Activated T-cell treated with anti-CD3 and anti-CD28 coated beads for 24 hours (primary cell): Measurements from ENCODE around the gene GABRA6.
"Not testable (repeated sequence)": the region's sequence is repeated elsewhere in the genome, so short reads cannot be mapped to it uniquely, and the experiment has no call there.

ENCODE experiments used
- DNase-seq: peaks from one replicate; pipeline ENCODE4 v3.0.0-alpha.2; 2020; ENCODE audit warnings: low read depth

The GABRA6 gene

DNA sequence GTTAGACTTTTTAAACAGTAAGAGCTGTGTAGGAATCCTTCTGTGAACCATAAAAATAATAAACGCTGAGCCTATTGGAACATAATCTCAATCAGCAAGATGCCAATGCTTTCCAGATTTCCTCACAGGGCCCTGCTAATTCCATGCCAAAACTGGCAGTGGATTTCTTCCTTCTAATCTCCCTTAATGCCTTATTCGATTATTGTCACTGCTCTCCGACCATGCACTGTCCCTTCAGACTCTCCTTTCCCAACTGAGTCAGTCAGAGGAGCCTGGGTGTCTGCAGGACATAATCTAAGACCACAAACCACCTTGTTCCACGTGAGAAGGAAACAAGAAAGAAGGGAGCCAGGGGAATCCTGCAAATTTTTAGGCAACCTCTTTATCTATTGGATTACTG lies at the start of gene GABRA6:
TSS of gene GABRA6 (plus strand) at position 261 of the 400 bp plus-strand sequence. CDS start 269 bp downstream, outside the sequence.
- no peak for DNase-seq

DNA sequence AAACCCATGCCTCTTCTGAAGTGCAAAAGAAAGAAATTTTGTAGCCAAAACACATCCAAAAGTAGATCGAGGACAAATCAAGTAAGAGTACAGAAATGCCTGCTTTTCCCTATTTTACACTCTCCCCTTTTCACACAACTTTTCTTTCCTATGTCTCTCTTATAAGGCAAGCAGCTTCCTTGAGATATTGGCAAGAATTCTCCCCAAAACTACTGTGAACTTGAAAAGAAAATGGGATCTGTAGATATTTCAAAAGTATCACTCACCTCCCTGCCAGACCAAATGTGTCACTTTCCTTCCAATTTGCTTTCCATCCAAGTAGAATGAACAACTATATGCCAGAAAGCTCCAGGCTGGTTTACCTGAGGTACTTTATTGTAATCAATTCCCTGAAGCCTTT lies 47.9 kb upstream of the GABRA6 start:
- no peak for DNase-seq

DNA sequence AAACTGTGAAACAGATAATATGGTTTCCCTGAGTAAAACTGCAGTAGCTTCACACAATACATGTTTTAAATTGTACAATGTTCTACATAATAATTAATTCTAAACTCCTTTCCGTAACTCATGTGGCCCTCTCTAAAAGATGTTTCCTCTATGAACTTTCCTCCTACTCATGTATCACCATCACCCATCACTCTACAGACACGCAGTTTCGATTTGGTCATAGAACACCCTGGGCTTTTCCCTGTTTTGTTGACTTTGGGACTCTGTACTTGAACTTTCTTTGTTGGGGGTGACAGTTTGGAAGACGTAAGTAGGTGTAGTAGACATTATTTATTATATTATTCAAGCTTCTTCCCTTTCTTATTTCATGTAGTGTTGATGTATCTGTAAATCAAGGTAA lies 44.1 kb upstream of the GABRA6 start:
- no peak for DNase-seq

DNA sequence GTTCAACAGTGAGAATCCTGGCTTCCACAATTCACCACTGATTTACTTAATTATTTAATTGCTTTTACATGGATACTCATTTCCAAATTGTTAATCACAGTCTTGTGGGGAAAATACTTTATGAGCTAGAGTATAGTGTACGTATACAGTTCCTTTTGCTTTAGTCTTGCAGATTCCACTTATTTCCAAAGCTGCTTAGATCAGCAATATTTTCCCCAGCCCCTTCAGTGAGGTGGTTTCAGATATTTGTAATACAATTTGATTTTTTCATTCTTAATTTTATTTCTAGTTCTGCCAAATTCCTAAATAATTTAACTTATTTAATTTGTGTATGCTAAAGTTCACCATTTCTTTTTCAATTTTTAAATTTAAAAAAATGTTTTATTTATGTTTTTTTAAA lies 40.3 kb upstream of the GABRA6 start:
- DNase-seq = no peak

DNA sequence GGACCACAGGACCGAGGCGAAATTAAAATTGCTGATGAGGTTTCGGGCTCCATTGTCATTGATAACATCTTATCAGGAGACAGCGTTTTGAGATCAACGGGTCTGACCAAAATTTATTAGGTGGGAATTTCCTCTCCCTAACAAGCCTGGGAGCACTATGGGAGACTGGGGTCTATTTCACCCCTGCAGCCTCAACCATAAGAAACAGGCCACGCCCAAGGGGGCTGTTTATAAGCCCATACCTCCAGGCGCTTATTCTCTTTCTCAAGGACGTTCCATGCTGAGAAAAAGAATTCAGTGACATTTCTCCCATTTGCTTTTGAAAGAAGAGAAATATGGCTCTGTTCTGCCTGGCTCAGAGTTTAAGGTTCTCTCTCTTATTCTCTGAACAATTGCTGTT lies 33.6 kb upstream of the GABRA6 start:
- not testable (repeated sequence) for DNase-seq

DNA sequence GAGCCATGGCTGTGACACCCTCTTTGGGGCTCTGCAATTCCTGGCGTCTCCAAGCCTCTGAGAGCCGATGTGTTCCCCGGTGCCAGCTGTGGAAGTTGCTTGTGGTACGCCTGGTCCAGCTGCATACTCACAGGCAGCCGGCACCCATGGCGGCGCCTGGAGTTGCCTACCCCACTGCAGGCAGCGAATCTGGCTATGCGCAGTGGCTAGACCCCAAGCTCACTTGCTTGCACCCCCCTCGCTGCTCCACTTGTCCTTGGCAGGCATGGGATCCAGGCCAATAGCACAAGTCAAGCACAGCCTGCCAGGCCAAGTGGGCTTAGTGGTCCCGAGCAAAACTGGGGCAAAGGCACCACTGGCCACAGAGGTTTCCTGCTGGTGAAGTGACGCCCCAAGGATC lies 24.7 kb upstream of the GABRA6 start:
- no peak for DNase-seq

DNA sequence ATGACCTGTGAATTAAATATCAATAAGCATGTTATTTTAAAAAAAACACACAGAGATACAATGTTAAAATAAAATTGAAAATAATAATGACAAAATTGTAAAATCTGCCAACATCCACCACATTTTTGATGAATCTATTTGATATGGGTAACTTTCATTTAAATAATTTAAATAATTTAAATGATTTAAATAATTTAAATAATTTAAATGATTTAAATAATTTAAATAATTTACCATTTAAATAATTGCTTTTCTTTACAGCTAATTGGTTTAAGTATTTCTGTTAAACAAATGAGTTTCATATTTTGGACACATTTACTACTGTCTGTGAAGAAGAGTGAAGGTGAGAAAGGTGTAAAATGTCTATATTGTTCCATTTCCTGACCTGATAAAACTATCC lies 22.1 kb upstream of the GABRA6 start:
- no peak for DNase-seq

DNA sequence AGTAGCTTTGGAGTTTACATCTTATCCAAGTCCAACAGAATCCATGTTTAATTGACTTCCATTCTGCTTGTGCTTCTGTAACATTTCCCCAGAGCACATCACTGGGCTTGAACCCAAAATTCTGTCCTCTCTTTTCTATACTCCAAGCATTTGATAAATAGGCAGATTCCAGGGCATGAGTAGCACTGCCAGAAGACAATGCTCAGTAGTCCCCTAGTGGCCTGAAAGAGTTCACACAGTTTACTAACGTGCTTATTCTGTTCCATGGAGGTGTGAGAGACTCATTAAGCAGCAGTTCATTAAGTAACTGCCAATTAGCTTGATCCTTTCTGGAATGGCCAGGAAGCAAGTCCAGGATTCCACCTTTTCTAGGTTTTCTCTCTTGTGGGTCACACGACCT lies 9.4 kb upstream of the GABRA6 start:
- DNase-seq = no peak

DNA sequence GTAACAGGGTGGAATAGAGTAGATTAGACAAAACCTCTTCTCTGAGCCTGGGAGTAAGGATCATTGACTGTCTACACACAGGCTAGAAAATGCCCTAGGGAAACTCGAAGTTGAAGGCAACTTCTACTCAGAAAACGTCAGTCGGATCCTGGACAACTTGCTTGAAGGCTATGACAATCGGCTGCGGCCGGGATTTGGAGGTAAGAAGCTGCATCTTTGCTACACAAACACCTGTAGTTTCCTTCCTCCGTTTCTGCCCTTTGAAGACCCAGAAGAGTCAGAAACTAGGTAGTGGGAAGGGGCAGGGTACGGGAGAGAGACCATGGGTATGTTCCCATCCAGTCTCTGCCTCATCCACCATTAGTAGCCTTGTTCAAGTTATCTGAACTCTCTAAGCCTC lies 628 bp downstream of the GABRA6 start:
- DNase-seq = no peak

DNA sequence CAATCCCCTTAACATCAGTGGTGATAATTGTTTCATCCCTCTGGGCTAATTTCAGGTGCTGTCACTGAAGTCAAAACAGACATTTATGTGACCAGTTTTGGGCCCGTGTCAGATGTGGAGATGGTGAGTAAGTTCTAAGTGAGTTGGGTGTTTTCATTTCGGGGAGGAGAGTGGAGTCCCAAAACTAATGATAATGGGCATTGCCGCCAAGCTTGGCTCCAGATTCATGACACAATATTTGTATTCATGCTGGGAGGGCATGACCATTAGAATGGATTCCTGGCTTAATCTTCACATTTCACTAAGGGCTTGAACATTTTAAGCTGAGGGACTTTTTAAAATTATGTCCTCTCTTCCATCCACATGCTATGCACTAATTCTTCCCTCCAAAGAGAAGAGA lies 1.4 kb downstream of the GABRA6 start:
- DNase-seq = no peak

DNA sequence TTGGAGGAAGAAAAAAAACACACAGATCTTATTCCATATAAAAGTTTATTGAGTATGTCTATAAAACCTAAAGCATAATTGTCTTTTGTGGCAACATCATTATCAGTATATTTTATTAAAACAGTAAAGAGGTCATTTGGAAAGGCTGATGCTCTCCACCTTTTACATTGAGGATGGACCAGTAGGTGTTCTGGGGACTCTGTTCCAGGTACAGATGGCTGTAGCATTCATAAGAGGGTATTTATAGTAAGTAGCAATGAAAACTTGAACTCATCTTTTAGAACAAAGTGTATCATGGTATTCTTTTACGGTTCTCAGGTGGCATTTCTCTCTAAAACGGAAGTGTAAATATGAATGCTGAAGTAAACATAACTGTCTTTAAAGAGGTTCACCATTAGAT lies 1.8 kb downstream of the GABRA6 start:
- DNase-seq = no peak

DNA sequence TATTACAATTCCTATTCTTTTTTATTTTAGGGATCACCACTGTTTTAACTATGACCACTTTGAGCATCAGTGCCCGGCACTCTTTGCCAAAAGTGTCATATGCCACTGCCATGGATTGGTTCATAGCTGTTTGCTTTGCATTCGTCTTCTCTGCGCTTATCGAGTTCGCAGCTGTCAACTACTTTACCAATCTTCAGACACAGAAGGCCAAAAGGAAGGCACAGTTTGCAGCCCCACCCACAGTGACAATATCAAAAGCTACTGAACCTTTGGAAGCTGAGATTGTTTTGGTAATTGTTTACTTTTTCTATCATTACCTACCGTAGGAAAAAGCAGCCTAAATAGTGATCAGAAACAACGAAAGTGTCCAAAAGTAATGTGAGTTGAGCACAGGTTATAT lies 6.4 kb downstream of the GABRA6 start:
- no peak for DNase-seq

DNA sequence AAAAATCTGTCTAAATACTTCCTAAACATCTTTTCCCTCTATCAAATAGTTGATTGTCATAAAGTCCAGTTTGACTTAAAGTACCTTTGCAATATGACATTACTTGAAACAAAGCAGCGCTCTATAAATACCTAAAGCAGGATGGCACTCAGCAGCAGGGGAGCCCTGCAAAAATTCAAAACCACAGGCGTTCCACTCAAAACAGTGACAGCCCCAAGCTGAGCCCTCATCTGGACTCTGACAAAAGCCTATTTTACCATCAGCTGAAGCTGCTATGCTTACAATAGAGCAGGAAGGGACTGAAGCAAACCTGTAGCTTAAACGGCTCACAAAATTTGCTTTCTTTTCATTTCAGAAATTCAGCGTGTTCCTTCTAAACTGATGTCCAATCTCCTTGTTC lies 11.5 kb downstream of the GABRA6 start:
- no peak for DNase-seq

DNA sequence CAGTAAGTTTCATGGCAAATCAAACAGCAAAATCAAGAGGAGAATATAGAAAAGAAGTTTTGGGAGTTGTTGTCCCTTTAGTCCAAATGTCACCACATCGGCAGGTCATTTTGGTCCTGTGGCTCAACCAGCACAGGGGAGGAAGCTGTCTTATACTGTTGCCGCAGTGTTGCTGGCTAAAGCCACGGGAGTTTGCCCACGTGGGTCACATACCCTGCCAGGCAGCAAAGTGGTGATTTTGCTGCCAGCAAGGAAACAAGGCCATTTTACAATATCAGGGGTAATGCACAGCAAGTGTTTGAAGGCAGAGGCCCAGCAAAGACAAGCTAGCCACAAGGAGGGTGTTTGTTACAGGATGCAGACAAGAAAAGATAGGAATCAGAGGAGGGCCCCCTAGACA lies 14.5 kb downstream of the GABRA6 start:
- no peak for DNase-seq

DNA sequence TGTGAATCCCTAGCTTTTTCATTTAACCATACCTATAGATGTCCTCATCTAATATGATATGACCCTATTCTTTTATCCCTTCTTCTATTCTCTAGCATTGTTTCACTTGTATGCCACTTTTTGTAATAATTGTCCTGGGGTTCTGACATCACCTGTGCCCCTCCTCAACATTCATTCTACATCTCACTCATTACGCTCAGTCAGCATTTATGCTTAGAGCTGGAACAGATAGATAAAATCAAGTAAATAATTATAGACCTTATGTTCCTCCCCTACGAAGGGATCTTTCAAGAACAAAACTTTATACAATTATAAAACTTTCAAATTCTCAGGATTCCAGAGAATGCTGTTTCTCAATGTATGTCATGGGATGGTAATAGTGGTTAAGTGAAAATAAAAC lies 18.0 kb downstream of the GABRA6 start:
- DNase-seq = no peak

DNA sequence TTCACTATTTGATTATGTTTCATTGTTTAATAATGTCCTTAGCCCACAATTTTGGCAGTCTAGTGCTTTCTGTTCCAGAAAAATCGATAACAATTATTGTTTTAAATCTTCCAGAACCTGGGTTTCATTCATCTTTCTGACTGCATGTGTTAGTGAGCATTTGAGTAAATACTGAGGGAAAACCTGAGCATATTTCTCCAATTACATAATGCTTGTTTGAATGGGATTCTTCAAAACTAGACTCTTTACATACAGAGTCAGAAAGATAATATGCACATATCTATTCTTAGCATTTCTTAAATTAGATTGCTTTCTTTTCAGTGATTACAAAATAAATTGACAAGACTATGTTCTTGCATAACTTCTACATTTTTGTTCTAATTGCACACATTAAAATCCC lies 21.9 kb downstream of the GABRA6 start:
- no peak for DNase-seq

DNA sequence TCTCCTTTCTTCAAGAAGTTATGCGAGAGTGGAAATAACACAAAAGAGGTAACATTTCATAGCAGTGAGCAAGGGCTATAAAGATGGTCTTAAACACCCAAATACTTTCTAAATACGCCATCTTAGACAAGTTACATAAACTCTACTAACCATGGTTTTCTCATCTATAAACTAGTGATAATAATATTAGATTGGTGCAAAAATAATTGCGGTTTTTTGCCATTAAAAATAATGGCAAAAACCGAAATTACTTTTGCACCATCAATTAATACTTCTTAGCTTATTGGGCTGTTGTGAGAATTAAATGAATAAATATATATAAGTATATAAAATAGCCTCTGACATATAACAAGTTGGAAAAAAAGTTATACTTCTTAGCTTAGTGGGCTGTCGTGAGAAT lies 23.7 kb downstream of the GABRA6 start:
- no peak for DNase-seq

DNA sequence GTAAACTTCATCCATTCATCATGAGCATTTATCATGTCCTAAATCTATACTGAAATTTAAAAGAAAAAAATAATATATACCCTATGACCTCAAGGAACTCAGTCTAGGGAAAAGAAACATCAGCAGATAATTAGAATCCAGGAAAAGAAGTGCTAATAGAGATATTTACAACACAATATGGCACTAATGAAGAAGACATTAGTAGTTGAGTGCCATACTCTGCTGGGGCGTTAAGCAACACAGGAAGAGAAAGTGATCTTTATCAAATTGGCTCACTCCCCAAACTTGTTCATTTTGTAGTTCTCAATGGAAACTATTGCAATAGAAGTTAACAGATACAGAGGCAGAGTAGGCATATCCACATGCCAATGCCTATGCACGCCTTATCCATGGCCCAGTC lies 27.5 kb downstream of the GABRA6 start:
- DNase-seq = no peak

DNA sequence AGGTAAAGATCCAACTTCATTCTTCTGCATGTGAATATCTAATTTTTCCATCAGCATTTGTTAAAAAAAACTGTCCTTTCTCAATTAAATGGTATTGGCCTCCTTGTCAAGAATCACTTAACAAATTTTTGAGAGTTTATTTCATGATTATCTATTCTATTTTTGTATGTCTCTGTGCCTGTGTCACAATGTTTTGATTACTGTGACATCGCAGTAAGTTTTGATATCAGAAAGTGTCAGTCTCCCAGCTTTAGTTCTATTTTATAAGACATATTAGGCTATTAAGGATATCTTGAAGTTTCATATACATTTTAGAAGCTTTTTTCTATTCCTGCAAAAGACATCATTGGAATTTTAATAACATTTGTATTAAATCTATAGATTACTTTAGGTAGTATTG lies 33.6 kb downstream of the GABRA6 start:
- DNase-seq = no peak

DNA sequence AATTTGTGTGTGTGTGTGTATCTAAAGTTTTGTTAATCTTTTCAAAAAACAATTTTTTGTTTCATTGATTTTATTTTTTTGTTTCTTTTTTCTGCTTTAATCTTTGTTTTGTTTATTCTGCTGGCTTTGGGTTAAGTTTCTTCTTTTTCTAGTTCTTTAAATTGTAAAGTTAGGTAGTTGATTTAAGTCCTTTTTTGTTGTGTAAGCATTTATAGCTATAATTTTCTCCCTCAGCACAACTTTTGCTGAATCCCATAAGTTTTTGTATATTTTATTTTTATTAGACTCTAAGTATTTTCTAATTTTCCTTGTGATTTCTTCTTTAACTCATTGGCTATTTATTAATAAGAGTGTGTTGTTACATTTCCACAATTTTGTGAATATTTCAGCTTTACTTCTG lies 34.9 kb downstream of the GABRA6 start:
- no peak for DNase-seq

DNA sequence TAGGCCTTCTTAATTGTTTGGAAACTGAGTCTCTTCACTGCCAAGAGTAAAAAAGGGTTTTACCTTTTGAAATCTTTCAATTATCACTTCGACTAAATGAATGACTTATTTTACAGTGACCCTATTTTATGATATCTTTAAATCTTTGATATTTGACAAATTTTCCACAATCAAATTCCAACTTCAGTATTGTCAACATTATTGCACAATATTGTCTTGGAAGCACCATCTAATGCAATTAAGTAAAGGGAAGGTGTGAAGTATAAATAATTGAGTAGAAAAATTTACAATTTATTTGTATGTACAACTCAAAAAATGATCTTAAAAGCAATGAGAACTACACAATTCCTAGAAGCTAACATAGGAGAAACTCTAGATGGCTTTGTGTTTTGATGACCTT lies 49.2 kb downstream of the GABRA6 start:
- DNase-seq = no peak

DNA sequence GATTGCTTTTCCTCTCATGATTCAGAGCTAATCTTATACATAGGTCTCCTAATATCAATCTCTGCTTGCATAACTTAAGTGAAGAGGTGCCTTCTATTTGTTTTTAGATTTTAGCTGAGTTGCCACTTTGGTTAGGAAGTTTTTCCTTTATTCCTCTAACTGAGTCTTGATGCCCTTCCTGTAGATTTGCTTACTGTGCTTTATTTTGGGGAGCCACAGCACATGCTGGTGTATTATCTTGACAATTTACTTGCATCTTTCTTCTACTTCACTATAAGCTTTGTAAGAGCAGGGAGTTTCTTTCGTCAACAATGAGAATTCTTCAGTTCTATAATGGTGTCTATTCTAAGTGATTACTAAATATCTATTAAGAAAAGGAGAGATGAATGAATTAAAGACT lies 54.9 kb downstream of the GABRA6 start:
- DNase-seq = no peak

DNA sequence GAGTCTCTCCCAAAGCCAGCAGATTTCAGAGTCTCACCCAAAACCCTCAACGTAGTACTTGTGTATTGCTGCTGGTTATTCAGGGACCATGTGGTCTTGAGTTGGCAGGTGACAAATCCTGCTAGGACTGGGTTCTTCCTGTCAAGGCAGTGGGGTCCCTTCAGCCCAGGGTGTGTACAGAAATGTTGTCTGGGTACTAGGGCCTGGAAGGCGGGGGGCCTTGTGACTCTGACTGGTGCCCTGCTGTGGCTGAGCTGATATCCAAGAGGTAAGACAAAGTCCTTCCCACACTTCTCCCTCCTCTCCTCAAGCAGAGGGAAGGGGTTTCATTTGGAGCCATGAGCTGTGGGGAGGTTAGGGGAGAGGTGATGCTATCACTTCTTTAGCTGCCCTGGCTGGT lies 58.8 kb downstream of the GABRA6 start:
- no peak for DNase-seq

DNA sequence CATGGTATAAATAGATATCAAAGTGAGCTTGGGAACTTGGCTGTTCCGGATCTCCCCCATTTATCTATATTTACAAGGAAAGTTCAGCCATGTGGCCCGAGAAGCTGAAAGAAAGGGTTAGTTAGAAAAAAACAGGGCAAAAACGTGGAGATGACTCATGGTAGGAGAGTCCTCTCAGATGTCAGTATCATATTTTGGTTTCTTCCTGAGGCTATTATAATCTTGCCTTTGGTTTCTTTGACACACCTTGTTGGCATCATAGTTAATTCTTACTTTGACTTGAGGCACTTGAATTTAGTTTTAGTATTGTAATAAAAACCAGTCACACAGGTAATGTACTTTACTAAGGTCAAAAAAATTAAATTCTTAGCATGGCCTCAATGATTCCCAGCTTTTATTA lies 59.9 kb downstream of the GABRA6 start:
- DNase-seq = no peak

DNA sequence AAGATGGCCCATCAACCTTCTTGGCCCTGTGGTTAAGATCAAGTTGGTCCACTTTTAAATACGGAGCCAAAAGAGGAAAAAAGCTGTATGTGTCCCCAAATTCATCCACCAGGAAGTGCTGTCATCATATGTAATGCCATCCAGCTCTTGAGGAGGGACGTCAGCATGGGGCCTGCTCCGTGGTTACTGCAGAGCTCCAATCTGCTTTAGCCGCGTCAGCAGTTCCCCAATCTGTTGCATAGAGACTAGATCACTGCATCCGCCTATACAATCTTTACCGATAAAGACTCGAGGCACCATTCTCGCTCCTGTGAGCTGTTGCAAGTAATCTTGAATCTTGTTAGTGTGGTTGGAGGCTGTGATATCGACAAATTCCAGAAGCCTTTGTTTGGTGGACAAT lies 65.7 kb downstream of the GABRA6 start:
- DNase-seq = no peak
